Endothelial cell (in vitro differentiated cells): ENCODE measurements around the gene CD80. TPM values are rescaled to one million over a fixed set of nuclear protein-coding genes. Genes with fewer than 3 reads are reported as not detected.

ENCODE experiments used
- DNase-seq: peaks from one replicate; pipeline ENCODE4 v3.0.0; 2021; ENCODE audit warnings: low spot score
- H3K27ac Mint-ChIP-seq: one replicate; pipeline ENCODE4 v1.8.0; 2021; ENCODE audit warnings: mixed read lengths, inconsistent platforms; ENCODE audit not compliant: unreplicated experiment
- H3K27me3 Mint-ChIP-seq: one replicate; pipeline ENCODE4 v1.8.0; 2021; ENCODE audit warnings: mild to moderate bottlenecking, moderate library complexity, mixed read lengths, inconsistent platforms; ENCODE audit not compliant: unreplicated experiment
- H3K36me3 Mint-ChIP-seq: one replicate; pipeline ENCODE4 v1.8.0; 2021; ENCODE audit warnings: mild to moderate bottlenecking, low read depth, mixed read lengths, inconsistent platforms; ENCODE audit not compliant: unreplicated experiment
- H3K4me1 Mint-ChIP-seq: one replicate; pipeline ENCODE4 v1.8.0; 2021; ENCODE audit warnings: mild to moderate bottlenecking, mixed read lengths, inconsistent platforms; ENCODE audit not compliant: unreplicated experiment
- H3K4me3 Mint-ChIP-seq: one replicate; pipeline ENCODE4 v1.8.0; 2021; ENCODE audit warnings: mild to moderate bottlenecking, mixed read lengths, inconsistent platforms; ENCODE audit not compliant: unreplicated experiment
- H3K9me3 Mint-ChIP-seq: one replicate; pipeline ENCODE4 v1.8.0; 2021; ENCODE audit warnings: mixed read lengths, inconsistent platforms; ENCODE audit not compliant: unreplicated experiment
- total RNA-seq: library from RNA; stranded (reverse); fragmentation: NEBNext Ultra II Directional; extraction: Animal tissue kit (Norgen Biotek cat#: 25700); gene quantifications from one replicate; pipeline ENCODE4 v1.2.1, GENCODE V29; 2021; ENCODE audit not compliant: unreplicated experiment
- TF ChIP-seq, protein P1 (sequence below): fragments of 200-600 bp; sonication (generic); IDR thresholded peaks from one replicate; pipeline ENCODE4 v1.5.0; 2021; ENCODE audit warnings: antibody characterized with exemption; ENCODE audit not compliant: unreplicated experiment

CD80 gene
- total RNA-seq, 1 donor from 2014 or later, result not detected

DNA sequence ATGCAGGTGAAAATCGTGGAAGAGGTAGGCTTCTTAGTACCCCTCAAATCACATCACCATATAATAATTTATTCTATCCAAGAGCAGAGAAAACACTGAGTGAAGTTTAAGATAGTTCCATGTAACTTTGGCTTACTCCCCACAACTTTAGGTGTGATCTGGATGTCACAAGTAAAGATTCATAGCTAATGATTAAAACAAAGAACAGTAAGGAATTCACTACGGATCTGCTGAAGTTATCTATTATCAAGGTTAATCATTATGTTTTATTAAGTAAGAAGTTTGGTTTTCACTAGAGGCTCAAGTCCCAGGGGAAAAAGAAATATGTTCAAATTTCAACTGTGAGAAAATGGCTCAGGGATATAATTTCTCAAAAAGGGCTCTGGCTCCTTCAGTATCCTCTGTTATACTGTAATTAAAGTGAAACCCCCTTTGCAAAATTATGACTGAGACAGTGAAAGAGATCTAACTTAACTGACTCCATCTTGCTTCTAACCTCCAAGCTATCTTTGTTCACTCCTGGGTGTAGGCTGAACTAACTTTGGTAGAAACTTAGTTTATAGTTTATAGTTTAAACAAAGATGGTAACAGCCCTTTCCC, 17.1 kb downstream of the CD80 start:
- TF ChIP-seq, protein P1, sequence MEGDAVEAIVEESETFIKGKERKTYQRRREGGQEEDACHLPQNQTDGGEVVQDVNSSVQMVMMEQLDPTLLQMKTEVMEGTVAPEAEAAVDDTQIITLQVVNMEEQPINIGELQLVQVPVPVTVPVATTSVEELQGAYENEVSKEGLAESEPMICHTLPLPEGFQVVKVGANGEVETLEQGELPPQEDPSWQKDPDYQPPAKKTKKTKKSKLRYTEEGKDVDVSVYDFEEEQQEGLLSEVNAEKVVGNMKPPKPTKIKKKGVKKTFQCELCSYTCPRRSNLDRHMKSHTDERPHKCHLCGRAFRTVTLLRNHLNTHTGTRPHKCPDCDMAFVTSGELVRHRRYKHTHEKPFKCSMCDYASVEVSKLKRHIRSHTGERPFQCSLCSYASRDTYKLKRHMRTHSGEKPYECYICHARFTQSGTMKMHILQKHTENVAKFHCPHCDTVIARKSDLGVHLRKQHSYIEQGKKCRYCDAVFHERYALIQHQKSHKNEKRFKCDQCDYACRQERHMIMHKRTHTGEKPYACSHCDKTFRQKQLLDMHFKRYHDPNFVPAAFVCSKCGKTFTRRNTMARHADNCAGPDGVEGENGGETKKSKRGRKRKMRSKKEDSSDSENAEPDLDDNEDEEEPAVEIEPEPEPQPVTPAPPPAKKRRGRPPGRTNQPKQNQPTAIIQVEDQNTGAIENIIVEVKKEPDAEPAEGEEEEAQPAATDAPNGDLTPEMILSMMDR, result no peak
- no peak overlapping the region for H3K4me3 Mint-ChIP-seq
- no peaks in the 10 kb centered on the region for H3K9me3 Mint-ChIP-seq
- H3K4me1 Mint-ChIP-seq, result no peaks in the 10 kb centered on the region
- H3K36me3 Mint-ChIP-seq, result no peaks in the 10 kb centered on the region
- no peak for DNase-seq
- H3K27ac Mint-ChIP-seq, result no peak overlapping the region
- peaks cover 3% of the 10 kb centered on the region for H3K27me3 Mint-ChIP-seq

GRCh38 chr3:119541547-119541946, 17.9 kb downstream of the CD80 start:
- TF ChIP-seq, protein P1, result no peak
- H3K4me1 Mint-ChIP-seq, result no peaks in the 10 kb centered on the region
- no peak overlapping the region for H3K27ac Mint-ChIP-seq
- no peaks in the 10 kb centered on the region for H3K9me3 Mint-ChIP-seq
- H3K27me3 Mint-ChIP-seq, result peaks cover 3% of the 10 kb centered on the region
- no peak overlapping the region for H3K4me3 Mint-ChIP-seq
- no peak for DNase-seq
- H3K36me3 Mint-ChIP-seq, result no peaks in the 10 kb centered on the region

DNA sequence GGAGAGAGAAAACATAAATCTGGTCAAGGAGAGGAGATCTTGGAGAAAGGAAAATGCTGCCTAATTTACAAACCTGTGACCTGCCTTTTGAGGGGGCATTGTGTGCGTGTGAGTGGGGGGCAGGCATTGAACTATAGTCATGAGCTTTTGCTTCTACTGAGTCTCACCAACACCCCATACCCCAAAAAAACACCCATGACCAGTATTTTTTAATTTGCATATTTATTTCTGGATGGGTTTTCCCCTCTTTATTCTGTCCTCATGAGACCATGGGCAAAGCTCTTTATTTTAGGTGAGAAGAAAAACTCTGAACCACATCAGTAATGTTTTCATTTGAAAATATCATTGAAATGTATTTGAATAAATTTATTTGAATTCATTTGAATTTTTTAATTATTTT, 20.6 kb downstream of the CD80 start:
- H3K4me3 Mint-ChIP-seq, result no peak overlapping the region
- TF ChIP-seq, protein P1, result no peak
- no peaks in the 10 kb centered on the region for H3K36me3 Mint-ChIP-seq
- H3K27me3 Mint-ChIP-seq, result peaks cover 3% of the 10 kb centered on the region
- DNase-seq, result no peak
- no peaks in the 10 kb centered on the region for H3K9me3 Mint-ChIP-seq
- H3K27ac Mint-ChIP-seq, result no peak overlapping the region
- no peaks in the 10 kb centered on the region for H3K4me1 Mint-ChIP-seq

DNA sequence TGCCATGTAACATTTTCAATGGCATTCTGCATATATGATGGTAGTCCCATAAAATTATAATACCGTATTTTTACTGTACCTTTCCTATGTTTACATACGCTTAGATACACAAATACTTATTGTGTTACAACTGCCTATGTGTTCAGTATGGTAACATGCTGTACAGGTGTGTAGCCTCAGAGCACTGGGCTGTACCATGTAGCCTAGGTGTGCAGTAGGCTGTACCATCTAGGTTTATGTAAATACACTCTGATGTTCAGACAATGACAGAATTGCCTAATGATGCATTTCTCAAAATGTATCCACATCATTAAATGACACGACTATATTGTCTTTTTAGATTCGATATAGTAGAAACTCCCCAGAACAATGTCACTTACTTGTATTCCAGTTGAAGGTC, 22.7 kb downstream of the CD80 start:
- Mint-ChIP-seq H3K9me3 (no peaks in the 10 kb centered on the region), H3K36me3 (no peaks in the 10 kb centered on the region), H3K4me3 (no peak overlapping the region), H3K27ac (no peak overlapping the region), H3K4me1 (no peaks in the 10 kb centered on the region), H3K27me3 (peaks cover under 1% of the 10 kb centered on the region)
- TF ChIP-seq, protein P1, result no peak
- no peak for DNase-seq

- no peaks in the 10 kb centered on the region for H3K9me3 Mint-ChIP-seq
- H3K4me3 Mint-ChIP-seq, result no peak overlapping the region
- H3K27me3 Mint-ChIP-seq, result no peaks in the 10 kb centered on the region
- no peak overlapping the region for H3K27ac Mint-ChIP-seq
- TF ChIP-seq, protein P1, result no peak
- no peaks in the 10 kb centered on the region for H3K4me1 Mint-ChIP-seq
- H3K36me3 Mint-ChIP-seq, result no peaks in the 10 kb centered on the region
- no peak for DNase-seq
Measured at GRCh38 chr3:119534296-119534695, 25.1 kb downstream of the CD80 start.
